GM18909 (cell line): ENCODE measurements around the gene GMEB2.
"Not testable (repeated sequence)": the region's sequence is repeated elsewhere in the genome, so short reads cannot be mapped to it uniquely, and the experiment has no call there.

Source experiments
- ATAC-seq: cut with Tn5 transposase; IDR thresholded peaks from one replicate; pipeline ENCODE4 v1.9.1; 2021; ENCODE audit warnings: mild to moderate bottlenecking; ENCODE audit not compliant: unreplicated experiment, poor library complexity

GMEB2 gene

GRCh38 chr20:63574829-63575743, 51.8 kb downstream of the GMEB2 start:
- ATAC-seq: no peak

- ATAC-seq: no peak
Observed at GRCh38 chr20:63574156-63574828, 52.6 kb downstream of the GMEB2 start, which contains the start of gene HELZ2. TSS of gene HELZ2 (minus strand) at chr20:63574239. CDS start at chr20:63572385, 1,854 bp downstream.

GRCh38 chr20:63573647-63574131, 53.2 kb downstream of the GMEB2 start:
- no peak for ATAC-seq

GRCh38 chr20:63572788-63573646, 53.9 kb downstream of the GMEB2 start:
- ATAC-seq: no peak

GRCh38 chr20:63572071-63572787, 54.7 kb downstream of the GMEB2 start:
- ATAC-seq: no peak

- not testable (repeated sequence) for ATAC-seq
Observed at GRCh38 chr20:63571087-63571478, 55.8 kb downstream of the GMEB2 start.

GRCh38 chr20:63570281-63571086, 56.4 kb downstream of the GMEB2 start:
- ATAC-seq: no peak

GRCh38 chr20:63568986-63569949, 57.6 kb downstream of the GMEB2 start:
- no peak for ATAC-seq

GRCh38 chr20:63568170-63568981, 58.5 kb downstream of the GMEB2 start:
- ATAC-seq: peak; percentile 15

GRCh38 chr20:63567386-63568169, 59.3 kb downstream of the GMEB2 start:
- ATAC-seq: peak; percentile 69

- ATAC-seq: no peak
Observed at GRCh38 chr20:63567136-63567385, 59.8 kb downstream of the GMEB2 start.

- ATAC-seq: no peak
Observed at GRCh38 chr20:63566395-63567135, 60.3 kb downstream of the GMEB2 start.

- no peak for ATAC-seq
Observed at GRCh38 chr20:63565699-63566335, 61.1 kb downstream of the GMEB2 start.

GRCh38 chr20:63565021-63565698, 61.7 kb downstream of the GMEB2 start:
- no peak for ATAC-seq
